Measurements from ENCODE around the gene LIG4.

LIG4 gene

DNA sequence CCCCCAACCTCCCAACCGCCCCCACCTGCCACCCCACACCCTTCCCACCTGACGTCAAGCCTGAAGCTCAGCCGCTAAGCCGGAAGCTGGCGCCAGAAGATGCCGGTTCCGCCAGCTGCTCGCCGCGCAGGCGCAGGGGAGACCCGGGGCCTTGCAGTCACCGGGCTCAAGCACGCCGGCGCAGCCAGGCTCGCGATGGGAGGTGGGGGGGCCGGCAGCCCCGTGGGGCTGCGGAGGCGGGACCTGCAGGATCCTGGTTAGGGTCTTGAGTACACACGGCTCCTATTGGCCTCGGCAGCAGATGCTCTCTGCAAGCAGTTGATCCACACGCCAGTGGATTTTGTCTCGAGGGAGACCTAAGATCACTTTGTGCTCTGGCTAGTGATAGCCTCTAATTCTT is at the start of gene LIG4:
Gene LIG4 (minus strand): TSS at position 101 of the 400 bp plus-strand sequence. CDS start 4,268 bp downstream, outside the sequence.
- TF ChIP-seq, protein P1, sequence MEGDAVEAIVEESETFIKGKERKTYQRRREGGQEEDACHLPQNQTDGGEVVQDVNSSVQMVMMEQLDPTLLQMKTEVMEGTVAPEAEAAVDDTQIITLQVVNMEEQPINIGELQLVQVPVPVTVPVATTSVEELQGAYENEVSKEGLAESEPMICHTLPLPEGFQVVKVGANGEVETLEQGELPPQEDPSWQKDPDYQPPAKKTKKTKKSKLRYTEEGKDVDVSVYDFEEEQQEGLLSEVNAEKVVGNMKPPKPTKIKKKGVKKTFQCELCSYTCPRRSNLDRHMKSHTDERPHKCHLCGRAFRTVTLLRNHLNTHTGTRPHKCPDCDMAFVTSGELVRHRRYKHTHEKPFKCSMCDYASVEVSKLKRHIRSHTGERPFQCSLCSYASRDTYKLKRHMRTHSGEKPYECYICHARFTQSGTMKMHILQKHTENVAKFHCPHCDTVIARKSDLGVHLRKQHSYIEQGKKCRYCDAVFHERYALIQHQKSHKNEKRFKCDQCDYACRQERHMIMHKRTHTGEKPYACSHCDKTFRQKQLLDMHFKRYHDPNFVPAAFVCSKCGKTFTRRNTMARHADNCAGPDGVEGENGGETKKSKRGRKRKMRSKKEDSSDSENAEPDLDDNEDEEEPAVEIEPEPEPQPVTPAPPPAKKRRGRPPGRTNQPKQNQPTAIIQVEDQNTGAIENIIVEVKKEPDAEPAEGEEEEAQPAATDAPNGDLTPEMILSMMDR (IDR thresholded peaks at IDR 0.05; ENCODE audit: insufficient read depth, low read length, poor library complexity, severe bottlenecking) = no peak
- DNase-seq (ENCODE audit: extremely low read depth, insufficient read length) = peak; percentile 97
- H3K36me3 ChIP-seq (ENCODE audit: control insufficient read depth, insufficient read depth, low read length) = no peaks in the 10 kb centered on the region; the same call in 1 of the 2 replicates
- no peaks in the 10 kb centered on the region for H3K27me3 ChIP-seq (replicated peaks; ENCODE audit: control insufficient read depth, insufficient read depth, low read length)
- peak within 1 kb of the TSS; percentile 79 for H3K4me3 ChIP-seq (replicated peaks; ENCODE audit: low read depth, low read length)

DNA sequence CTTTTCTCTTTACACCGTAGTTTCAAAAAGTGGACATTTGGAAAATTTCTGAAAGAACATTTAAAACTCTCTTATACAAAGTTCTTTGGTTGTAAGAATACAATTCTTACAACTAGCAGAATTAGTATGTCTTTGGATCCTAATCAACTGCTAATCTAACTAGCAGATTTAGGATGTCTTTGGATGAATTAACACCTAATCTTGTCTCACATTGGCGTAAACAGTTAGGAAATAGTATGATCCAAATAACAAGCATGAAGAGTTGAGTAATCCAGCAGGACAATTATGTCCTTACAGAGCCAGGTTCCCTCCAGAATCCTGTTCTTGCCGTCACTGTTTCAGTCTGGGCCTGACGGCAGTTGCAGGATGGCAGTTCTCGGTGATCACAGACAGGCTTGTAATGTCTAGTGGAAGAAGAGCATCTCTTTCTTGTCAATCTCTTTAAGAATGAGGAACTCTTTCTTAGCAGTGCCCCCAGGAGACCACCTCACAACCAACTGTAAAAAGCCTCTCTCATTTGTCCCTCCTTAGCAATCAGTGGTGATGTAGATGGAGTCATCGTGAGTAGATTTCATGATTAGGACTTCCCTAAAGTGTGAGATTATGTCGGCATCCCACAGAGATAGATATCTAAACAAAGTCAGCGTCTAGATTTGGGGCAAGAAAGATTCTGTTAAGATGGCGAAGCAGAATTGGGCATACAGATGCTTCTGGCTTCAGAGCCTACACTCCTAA is 48.5 kb upstream of the LIG4 start:
- no peak for DNase-seq (ENCODE audit: extremely low read depth, insufficient read length)
- Histone ChIP-seq H3K27me3 (replicated peaks; ENCODE audit: control insufficient read depth, insufficient read depth, low read length) (no peaks in the 10 kb centered on the region), H3K36me3 (ENCODE audit: control insufficient read depth, insufficient read depth, low read length) (no peaks in the 10 kb centered on the region), H3K4me3 (replicated peaks; ENCODE audit: low read depth, low read length) (no peak overlapping the region)
- TF ChIP-seq, protein P1 (IDR thresholded peaks at IDR 0.05; ENCODE audit: insufficient read depth, low read length, poor library complexity, severe bottlenecking) = no peak

DNA sequence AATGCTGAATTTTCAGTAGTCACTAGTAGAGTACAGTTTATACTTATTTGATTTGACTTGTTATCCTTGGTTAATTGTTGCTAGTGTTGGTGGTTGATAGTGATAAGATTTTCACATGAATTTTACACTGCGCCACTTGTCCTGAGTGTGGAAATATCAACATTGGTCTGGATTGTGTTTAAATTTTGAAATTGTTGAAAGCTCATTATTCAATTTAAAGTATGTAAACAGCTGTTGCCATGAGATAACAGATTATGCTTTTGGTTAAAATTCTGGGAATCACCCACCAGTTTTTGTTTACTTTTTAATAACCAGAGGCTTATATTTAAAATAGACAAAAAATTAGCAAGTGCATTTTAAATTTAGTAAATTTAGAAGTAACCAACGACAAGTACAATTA is 41.9 kb upstream of the LIG4 start:
- Histone ChIP-seq H3K27me3 (replicated peaks; ENCODE audit: control insufficient read depth, insufficient read depth, low read length) (no peaks in the 10 kb centered on the region), H3K4me3 (replicated peaks; ENCODE audit: low read depth, low read length) (no peak overlapping the region), H3K36me3 (ENCODE audit: control insufficient read depth, insufficient read depth, low read length) (no peaks in the 10 kb centered on the region)
- no peak for DNase-seq (ENCODE audit: extremely low read depth, insufficient read length)
- TF ChIP-seq, protein P1 (IDR thresholded peaks at IDR 0.05; ENCODE audit: insufficient read depth, low read length, poor library complexity, severe bottlenecking) = no peak

DNA sequence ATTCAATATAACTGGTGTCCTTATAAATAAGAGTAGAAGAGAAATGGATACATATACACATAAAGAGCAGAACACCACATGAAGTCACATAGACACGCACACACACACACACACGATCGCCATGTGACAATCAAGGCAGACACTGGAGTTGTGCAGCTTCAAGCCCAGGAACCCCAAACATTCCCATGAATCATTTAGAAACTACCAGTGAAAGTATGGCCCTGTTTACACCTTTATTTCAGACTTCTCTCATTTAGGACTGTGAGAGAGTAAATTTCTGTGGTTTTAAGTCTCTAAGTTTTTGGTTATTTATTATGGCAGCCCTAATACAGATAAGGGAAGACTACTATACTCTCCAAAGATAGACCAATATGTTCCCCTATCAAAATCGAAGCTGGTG is 33.8 kb upstream of the LIG4 start:
- DNase-seq (ENCODE audit: extremely low read depth, insufficient read length) = no peak
- Histone ChIP-seq H3K27me3 (replicated peaks; ENCODE audit: control insufficient read depth, insufficient read depth, low read length) (no peaks in the 10 kb centered on the region), H3K4me3 (replicated peaks; ENCODE audit: low read depth, low read length) (no peak overlapping the region), H3K36me3 (ENCODE audit: control insufficient read depth, insufficient read depth, low read length) (no peaks in the 10 kb centered on the region)
- TF ChIP-seq, protein P1 (IDR thresholded peaks at IDR 0.05; ENCODE audit: insufficient read depth, low read length, poor library complexity, severe bottlenecking) = no peak

DNA sequence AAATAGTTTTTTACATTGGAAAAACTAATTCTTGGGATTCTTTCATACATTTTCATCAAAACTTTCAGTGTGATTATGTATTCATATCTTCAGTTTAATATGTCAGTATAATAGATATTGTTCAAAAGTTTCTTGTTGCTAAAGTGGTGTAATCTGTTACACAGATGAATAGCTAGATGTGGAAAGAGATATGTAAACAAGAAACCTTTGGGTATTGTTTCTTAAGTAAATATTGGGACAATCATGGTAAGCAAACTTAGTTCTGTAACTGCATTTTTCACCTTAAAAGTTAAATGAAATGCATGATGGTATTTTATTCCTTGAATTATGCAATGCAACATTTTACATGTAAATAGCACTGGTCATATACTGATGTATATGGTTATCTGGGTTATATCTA is 15.0 kb upstream of the LIG4 start:
- H3K4me3 ChIP-seq (replicated peaks; ENCODE audit: low read depth, low read length) = no peak overlapping the region
- DNase-seq (ENCODE audit: extremely low read depth, insufficient read length) = no peak
- H3K36me3 ChIP-seq (ENCODE audit: control insufficient read depth, insufficient read depth, low read length) = no peaks in the 10 kb centered on the region
- TF ChIP-seq, protein P1 (IDR thresholded peaks at IDR 0.05; ENCODE audit: insufficient read depth, low read length, poor library complexity, severe bottlenecking) = no peak
- H3K27me3 ChIP-seq (replicated peaks; ENCODE audit: control insufficient read depth, insufficient read depth, low read length) = no peaks in the 10 kb centered on the region

Measured in GM06990 (cell line).